M059J (cell line): ENCODE measurements around the gene MMP24OS. TPM values are rescaled to one million over a fixed set of nuclear protein-coding genes. Genes with fewer than 3 reads are reported as not detected.
"Not testable (repeated sequence)": the region's sequence is repeated elsewhere in the genome, so short reads cannot be mapped to it uniquely, and the experiment has no call there.

Source experiments
- DNase-seq: peaks from one replicate; pipeline ENCODE4 v3.0.0-alpha.2; 2012; ENCODE audit warnings: low read depth
- total RNA-seq: library from RNA; depleted of rRNA; stranded (reverse); fragments of >200 nt; shearing (Covaris generic); gene quantifications from 2 replicates; pipeline ENCODE4 v1.2.3, GENCODE V29; 2014; rRNA removed

The MMP24OS gene
- total RNA-seq, 1 experiment from 2014 or later, result 19.4 TPM

DNA sequence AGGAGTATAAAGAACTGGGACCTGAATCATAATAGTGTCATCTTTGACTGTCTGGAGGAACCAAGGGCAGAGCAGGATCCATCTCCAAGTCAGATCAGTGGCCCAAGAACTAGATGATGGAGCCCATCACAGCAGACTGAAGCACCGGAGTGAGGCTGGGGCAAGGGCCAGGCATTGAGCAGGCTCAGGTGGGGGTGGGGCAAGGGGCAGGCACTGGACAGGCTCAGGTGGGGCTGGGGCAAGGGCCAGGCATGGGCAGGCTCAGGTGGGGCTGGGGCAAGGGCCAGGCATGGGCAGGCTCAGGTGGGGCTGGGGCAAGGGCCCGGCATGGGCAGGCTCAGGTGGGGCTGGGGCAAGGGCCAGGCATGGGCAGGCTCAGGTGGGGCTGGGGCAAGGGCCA, 25.3 kb downstream of the MMP24OS start:
- DNase-seq, result not testable (repeated sequence)

GRCh38 chr20:35252037-35252461, 25.9 kb downstream of the MMP24OS start:
- peak; percentile 63 for DNase-seq

GRCh38 chr20:35251613-35251940, 26.3 kb downstream of the MMP24OS start:
- no peak for DNase-seq

DNA sequence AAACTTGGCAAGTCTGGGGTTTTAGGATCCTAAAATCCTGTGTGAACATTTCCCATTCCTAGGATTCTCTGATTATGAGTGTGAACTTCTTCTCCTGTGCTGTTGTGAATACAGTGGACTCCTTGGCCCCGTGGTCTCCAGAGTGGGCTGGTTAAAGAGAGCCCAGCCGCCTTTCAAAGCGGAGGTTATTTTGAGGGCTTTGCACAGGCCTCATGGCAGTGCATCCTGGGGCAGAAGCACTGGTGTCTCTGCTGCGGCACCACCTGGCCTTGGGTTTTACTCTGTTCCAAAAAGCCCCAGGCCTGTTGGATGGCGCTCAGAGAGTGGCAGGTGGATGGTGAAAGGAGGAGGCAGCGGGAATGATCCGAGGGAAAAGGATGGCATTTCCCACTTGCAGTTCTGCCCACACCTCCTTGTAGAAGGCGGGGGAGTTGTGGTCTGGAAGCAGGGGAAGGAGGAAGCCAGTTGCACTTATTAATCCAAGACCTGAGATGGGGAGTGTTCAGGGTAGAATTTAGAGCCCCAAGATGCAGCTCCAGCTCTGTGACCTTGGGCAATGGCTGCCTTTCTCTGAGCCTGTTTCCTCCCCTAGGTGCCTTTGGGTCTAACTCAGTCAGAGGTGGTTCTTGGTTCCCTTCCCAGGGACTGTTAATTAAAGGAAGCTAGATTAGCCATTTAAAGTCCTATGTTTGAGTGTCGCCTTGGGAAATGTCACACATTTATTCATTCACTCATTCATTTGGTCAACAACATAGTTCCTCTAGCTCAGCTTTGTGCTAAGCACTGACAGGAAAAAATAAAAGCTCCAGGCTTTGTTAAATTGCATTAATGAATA, 29.1 kb downstream of the MMP24OS start:
- DNase-seq, result no peak

GRCh38 chr20:35246723-35247122, 31.2 kb downstream of the MMP24OS start:
- DNase-seq, result no peak

GRCh38 chr20:35243986-35244385, 33.9 kb downstream of the MMP24OS start:
- DNase-seq, result no peak

DNA sequence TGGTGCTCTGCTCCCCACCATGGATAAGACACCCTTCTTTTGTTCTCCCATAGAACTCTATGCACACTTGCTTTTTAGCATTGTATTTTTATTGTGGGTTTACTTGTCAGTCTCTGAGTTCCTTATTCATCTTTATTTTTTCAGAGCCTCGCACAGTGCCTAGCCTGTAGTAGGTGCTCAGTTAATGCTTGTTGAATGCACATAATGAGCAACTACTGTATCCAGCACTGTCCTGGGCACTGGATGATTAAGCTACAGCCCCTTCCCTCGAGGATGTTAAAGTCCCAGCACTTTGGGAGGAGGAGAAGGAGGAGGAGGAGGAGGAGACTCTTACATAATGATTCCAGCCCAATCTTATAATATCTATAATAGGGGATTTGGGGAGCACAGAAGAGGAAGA, 34.6 kb downstream of the MMP24OS start:
- DNase-seq, result no peak

DNA sequence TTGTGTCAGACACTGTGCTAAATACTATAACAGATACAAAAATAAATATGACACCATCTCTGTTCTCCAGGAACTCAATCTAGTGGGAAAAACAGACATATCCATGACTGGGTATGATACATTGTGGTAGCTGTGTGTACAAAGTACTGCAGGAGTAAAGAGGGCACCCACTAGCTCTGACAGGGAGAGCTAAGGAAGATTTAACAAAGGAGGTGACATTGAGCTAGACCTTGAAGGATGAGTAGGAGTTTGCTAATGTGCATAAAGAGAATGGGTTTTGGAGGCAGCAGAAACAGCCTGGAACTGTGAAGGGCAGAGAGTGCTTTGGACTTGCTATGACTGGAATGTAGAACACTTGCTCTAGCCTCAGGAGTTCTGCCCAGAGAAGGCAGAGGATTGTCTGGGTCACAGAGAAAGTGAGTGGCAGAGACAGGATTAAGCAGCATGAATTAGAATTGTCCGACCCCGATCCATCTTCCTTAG, 37.1 kb downstream of the MMP24OS start:
- no peak for DNase-seq

- no peak for DNase-seq
Measured at GRCh38 chr20:35240083-35240810, 37.7 kb downstream of the MMP24OS start.

GRCh38 chr20:35238735-35239134, 39.2 kb downstream of the MMP24OS start:
- no peak for DNase-seq

DNA sequence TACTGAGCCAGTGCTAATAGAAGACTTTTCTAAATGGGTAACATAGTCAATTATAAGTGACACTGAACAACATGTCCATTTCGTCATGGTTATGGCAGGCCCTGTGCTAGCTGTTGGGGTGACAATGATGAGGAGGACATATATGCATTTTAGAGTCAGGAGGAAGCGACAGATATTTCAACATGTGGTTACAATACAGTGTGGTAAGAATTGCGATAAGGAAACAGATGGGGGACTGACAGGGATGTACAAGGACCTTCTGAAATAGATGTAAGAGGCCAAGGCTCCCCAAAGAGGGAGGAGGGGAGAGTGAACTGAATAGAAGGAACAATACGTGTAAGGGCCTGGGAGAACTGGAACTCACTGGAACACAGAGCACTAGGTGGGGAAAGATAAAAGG, 39.8 kb downstream of the MMP24OS start:
- DNase-seq, result no peak

- peak; percentile 30 for DNase-seq
Measured at GRCh38 chr20:35237486-35237885, 40.4 kb downstream of the MMP24OS start.

DNA sequence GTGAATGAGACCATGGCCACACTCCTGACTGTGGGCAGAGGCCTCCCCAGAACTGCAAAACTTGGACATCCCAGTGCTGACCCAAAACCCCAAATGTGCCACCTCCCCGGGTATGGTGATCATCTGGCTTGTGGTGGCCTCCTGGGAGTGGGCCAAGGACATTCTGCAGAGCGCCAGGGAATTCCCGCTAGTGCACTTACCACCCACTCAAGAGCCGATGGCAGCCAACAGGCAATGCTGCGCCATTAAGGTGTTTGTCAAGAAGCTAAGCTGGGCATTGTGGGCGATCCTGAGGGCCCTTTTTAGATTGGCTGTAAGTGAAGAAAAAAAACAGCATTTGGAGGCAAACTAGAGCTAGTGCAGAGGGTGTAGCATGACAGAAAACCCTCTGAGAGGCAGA, 42.0 kb downstream of the MMP24OS start:
- no peak for DNase-seq

DNA sequence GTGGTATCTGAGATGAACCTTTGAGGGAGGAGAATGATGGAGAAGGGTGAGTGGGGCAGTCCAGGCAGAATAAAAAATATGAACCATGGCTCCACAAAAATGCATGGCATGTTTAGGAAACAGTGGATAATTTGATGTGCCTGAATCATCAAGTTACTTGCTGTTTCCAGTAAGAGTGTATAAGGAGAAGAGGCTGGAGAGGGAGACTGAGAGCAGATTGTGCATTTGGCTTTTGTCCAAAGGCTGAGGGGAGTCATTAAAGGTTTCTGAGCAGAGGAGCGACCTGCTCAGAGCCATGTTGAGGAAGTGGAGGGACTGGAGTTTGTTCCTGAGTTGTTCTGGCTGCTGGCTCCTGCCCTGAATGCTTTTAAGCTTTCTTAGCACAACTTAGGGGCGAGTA, 45.3 kb downstream of the MMP24OS start:
- DNase-seq, result peak; percentile 84

- peak; percentile 61 for DNase-seq
Measured at GRCh38 chr20:35226884-35227681, 50.8 kb downstream of the MMP24OS start.

Other genes with a start within 250 kb of the MMP24OS start
- 90.6 and 94.4 TPM in 2 replicates for gene TRPC4AP, start 185.3 kb downstream of the MMP24OS start, total RNA-seq
- gene EDEM2, start 130.8 kb downstream of the MMP24OS start, total RNA-seq, result 54.5 and 80.3 TPM in 2 replicates
- 58.9 and 60.0 TPM in 2 replicates for gene PROCR, start 106.0 kb downstream of the MMP24OS start, total RNA-seq
- 1.7 and 4.4 TPM in 2 replicates for gene MMP24, start 51.4 kb downstream of the MMP24OS start, total RNA-seq
- gene EIF6, start 6.7 kb upstream of the MMP24OS start, total RNA-seq, result 303 and 313 TPM in 2 replicates
- 0.02 TPM in 1 of 2 replicates, not detected in the other for gene FAM83C, start 14.3 kb upstream of the MMP24OS start, total RNA-seq
- 64.4 and 74.7 TPM in 2 replicates for gene UQCC1, start 133.9 kb upstream of the MMP24OS start, total RNA-seq
- 3.0 and 6.2 TPM in 2 replicates for gene GDF5, start 160.1 kb upstream of the MMP24OS start, total RNA-seq
- gene CEP250, start 177.5 kb upstream of the MMP24OS start, total RNA-seq, result 18.9 and 71.9 TPM in 2 replicates